GM12872 (cell line): ENCODE data around the gene KLHL29.

Source experiments
- CTCF ChIP-seq: IDR thresholded peaks from 3 replicates; pipeline ENCODE4 v1.5.1; 2011; ENCODE audit warnings: low read depth, mild to moderate bottlenecking, low read length, moderate library complexity; ENCODE audit not compliant: insufficient read depth

The KLHL29 gene

DNA sequence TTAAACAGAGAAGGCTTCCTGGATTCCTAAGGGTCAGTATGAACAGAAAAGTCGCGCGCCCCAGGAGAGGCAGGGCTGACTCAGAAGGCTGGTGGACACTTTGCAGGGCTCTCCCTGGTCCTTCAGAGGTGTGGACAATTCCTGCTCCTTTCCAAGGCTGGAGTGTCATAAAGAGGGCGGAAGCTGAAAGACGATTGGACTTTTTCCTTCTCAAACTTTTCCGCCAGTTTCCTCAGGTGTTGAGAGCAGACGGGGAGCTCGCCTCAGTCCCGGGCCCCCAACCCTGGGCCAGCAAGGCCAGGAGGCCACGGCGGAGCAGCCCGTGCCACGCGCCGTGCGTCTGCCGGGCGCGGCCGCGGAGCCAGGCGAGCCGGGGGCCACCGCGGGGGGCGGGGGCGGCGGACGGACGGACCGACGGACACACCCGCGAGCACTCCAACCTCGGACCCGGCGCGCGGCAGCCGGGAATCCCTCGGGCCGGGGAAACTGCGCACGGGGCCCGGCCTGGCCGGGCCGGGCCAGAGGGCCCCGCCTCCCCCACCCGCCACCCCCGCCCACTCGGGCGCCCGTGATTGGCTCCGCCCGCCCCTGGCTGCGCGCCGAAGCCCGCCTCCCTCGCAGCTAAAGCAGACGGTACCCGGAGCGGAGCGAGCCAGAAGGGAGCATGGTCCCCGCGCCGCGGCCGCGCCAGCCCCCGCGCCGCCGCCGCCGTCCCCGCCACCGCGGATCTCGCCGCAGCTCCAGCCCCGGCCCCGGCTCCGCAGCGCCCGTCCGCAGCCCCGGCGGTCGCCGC, at the start of gene KLHL29:
Gene KLHL29 (plus strand): TSS at position 629 of the 793 bp plus-strand sequence. CDS start 177,018 bp downstream, outside the sequence.
- no peak for TF ChIP-seq CTCF

GRCh38 chr2:23335550-23335949, 49.4 kb upstream of the KLHL29 start:
- no peak for TF ChIP-seq CTCF

DNA sequence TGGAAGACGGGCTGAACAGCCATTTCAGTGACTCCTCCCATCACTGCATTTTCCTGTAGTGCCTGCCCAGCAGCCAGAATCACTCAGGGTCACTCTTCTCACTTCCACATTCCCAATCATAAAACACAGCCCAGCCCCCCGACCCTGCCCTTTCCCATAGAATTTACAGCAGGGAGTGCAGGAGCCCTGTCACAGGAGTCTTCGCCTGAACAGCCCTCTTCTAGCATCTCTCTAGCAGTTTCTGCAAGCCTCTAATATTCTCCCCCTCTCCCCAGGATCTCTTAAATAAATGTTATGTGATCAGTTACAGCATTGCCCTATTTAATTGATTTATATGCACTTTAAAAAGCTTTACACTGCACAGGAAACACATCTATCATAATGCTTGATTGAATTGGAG, 42.9 kb upstream of the KLHL29 start:
- TF ChIP-seq CTCF, result no peak

DNA sequence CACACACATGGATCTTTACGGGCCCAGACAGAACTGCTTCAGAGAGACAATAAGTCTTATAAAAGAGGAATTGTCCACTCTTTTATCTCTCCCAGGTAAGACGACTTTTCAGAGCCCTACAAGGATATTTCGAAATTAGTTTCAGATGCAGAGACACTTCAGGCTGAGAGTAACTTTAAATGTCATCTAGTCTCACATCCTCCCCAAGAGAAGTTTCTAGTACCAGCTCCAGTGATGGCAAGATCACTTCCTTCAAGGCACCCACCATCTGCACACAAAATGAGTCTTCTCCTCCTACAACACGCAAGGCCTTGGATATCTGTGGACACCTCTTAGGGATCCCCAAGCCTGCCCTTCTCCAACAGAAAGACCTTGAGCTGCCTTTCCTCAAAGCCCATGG, 39.0 kb upstream of the KLHL29 start:
- TF ChIP-seq CTCF, result no peak

GRCh38 chr2:23346781-23347180, 38.2 kb upstream of the KLHL29 start:
- no peak for TF ChIP-seq CTCF

DNA sequence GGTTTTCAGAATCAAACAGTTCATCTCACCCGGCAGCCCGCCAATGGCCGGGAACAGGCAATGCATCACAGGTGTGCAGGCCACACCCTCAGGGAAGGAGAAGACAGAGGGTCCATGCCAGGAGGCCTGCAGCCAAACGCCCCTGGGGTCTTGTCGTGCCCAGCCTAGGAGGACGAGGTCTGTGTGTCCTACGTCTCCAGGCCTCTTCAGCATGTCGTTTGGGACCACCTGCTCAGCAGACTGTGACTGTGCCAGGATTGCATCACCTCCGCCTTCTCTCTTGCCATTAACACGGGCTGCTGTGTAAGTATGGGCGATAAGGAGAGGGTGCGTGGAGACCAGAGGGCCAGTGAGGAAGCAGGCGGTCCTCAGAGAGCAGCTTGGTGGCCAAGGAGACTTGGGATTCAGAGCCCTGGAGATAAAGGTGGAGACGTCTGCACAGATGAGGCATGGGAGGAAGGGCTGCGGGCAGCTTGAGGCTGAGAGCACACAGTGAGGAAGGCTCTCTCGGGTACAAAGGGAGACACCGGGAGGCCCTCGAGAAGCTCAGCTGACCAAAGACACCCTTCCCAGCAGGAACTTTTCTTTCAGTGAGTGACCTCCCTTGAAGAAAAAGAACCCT, 37.4 kb upstream of the KLHL29 start:
- no peak for TF ChIP-seq CTCF

DNA sequence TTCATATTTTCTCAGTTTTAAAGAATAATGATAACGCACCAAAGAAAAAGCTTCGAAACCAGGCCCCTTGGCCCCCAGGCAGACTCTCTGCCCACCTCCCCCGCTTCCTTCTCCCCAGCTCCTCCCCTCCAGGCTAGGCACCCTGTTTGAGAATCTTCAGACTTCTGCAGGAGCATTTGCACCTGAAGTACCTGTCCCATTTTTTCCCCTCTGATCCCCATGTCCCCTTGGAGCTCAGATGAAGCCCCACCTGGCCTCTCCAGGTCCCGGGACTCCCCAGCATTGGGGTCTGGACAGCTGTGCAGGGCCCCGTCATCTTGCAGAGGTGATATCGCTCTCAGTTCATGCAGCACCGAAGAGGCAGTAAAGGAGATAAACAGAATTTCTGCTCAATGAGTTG, 35.5 kb upstream of the KLHL29 start:
- no peak for TF ChIP-seq CTCF
